ENCODE data around the gene C10orf95.

DNA sequence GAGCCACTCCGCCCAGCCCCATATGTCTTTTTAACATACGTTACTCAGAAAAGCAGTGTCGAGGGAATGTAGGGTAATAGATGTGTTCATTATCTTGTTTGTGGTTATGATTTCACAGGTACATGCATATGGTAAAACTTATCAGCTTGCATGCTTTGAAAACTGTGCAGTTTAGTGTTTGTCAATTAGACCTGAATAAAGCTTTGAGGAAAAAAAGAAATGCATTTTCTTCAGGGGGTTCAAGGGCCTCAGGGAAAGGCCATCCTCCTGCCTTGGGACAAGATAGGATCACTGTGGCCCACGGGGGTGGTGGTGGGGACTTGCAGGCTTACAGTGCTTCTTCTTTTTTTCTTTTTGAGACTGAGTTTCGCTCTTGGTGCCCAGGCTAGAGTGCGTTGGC, 16.0 kb upstream of the C10orf95 start:
- TF ChIP-seq, protein P1, sequence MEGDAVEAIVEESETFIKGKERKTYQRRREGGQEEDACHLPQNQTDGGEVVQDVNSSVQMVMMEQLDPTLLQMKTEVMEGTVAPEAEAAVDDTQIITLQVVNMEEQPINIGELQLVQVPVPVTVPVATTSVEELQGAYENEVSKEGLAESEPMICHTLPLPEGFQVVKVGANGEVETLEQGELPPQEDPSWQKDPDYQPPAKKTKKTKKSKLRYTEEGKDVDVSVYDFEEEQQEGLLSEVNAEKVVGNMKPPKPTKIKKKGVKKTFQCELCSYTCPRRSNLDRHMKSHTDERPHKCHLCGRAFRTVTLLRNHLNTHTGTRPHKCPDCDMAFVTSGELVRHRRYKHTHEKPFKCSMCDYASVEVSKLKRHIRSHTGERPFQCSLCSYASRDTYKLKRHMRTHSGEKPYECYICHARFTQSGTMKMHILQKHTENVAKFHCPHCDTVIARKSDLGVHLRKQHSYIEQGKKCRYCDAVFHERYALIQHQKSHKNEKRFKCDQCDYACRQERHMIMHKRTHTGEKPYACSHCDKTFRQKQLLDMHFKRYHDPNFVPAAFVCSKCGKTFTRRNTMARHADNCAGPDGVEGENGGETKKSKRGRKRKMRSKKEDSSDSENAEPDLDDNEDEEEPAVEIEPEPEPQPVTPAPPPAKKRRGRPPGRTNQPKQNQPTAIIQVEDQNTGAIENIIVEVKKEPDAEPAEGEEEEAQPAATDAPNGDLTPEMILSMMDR (IDR thresholded peaks at IDR 0.05 in 2 of 3, conservative IDR thresholded peaks at IDR 0.05 in 1 of 3; ENCODE audit: control insufficient read depth in 2 of 3, extremely low read depth in 1 of 3, insufficient read depth in 1 of 3, low read depth in 3 of 3, low read length in 3 of 3), result no peak
- TF ChIP-seq, protein P2, sequence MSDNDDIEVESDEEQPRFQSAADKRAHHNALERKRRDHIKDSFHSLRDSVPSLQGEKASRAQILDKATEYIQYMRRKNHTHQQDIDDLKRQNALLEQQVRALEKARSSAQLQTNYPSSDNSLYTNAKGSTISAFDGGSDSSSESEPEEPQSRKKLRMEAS (IDR thresholded peaks at IDR 0.05; ENCODE audit: low read depth, low read length), result no peak
- TF ChIP-seq CREM (IDR thresholded peaks at IDR 0.05; ENCODE audit: low read depth), result no peak
- no peak for TF ChIP-seq POLR2A (IDR thresholded peaks at IDR 0.05; ENCODE audit: low read depth, low read length)
- TF ChIP-seq RAD21 (IDR thresholded peaks at IDR 0.05; ENCODE audit: insufficient read depth, low read depth, low read length), result no peak
- TF ChIP-seq, protein P3, sequence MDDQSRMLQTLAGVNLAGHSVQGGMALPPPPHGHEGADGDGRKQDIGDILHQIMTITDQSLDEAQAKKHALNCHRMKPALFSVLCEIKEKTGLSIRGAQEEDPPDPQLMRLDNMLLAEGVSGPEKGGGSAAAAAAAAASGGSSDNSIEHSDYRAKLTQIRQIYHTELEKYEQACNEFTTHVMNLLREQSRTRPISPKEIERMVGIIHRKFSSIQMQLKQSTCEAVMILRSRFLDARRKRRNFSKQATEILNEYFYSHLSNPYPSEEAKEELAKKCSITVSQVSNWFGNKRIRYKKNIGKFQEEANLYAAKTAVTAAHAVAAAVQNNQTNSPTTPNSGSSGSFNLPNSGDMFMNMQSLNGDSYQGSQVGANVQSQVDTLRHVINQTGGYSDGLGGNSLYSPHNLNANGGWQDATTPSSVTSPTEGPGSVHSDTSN (IDR thresholded peaks at IDR 0.05; ENCODE audit: insufficient replicate concordance, low read depth, low read length), result no peak
- TF ChIP-seq FOXM1 (IDR thresholded peaks at IDR 0.05; ENCODE audit: low read depth, low read length), result no peak
- TF ChIP-seq ZNF24 (IDR thresholded peaks at IDR 0.05), result no peak
- no peak for TF ChIP-seq ESRRA (IDR thresholded peaks at IDR 0.05; ENCODE audit: low read length)
- TF ChIP-seq, protein P4, sequence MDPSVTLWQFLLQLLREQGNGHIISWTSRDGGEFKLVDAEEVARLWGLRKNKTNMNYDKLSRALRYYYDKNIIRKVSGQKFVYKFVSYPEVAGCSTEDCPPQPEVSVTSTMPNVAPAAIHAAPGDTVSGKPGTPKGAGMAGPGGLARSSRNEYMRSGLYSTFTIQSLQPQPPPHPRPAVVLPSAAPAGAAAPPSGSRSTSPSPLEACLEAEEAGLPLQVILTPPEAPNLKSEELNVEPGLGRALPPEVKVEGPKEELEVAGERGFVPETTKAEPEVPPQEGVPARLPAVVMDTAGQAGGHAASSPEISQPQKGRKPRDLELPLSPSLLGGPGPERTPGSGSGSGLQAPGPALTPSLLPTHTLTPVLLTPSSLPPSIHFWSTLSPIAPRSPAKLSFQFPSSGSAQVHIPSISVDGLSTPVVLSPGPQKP (IDR thresholded peaks at IDR 0.05; ENCODE audit: low read depth, low read length), result no peak
- no peak for TF ChIP-seq RCOR1 (conservative IDR thresholded peaks at IDR 0.05; ENCODE audit: low read depth, low read length)
- no peak for TF ChIP-seq BCLAF1 (IDR thresholded peaks at IDR 0.05)
- TF ChIP-seq CHD4 (IDR thresholded peaks at IDR 0.05), result no peak
